ENCODE measurements around the gene MTF2.
"Not testable (repeated sequence)": the region's sequence is repeated elsewhere in the genome, so short reads cannot be mapped to it uniquely, and the experiment has no call there.

The MTF2 gene

GRCh38 chr1:93143136-93143535, 64.1 kb downstream of the MTF2 start:
- DNase-seq: peak; percentile 17

DNA sequence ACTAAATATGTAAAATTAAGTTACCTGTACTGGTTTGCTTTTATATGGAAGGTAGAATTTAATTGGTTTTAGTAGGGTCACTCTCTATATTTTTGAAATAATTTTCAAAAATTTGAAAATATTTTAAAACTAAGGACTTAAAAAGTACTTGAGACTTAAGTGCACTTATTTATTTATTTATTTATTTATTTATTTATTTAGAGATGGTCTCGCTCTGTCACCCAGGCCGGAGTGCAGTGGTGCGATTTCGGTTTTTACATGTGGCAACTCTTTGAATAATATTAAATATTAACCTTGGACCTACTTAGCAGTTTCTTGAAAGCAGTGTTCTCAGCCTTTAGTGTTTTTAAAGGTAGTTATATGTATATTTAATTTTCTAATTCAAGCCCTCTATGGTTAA, 64.7 kb downstream of the MTF2 start:
- DNase-seq: no peak

DNA sequence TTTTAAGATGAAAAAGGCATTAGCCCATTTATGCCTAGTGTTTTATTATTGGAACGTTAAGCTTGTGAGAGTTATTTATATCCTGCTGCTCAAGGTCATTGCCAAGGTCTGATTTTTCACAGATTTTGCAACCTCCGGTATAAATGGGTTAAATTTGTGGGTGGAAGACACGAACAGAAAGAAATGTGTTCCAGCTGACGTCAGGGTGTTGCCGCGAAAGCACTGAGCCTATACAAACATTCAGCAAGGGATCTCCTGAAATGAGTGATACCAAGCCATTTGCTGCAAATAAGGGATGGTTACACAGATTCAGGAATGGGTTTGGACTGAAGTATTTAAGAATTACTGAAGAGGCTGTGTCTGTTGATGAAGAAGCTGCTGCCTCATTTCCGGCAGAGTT, 68.9 kb downstream of the MTF2 start:
- DNase-seq: no peak

- no peak for DNase-seq
Observed at GRCh38 chr1:93150729-93151128, 71.6 kb downstream of the MTF2 start.

- DNase-seq: no peak
Observed at GRCh38 chr1:93151474-93151873, 72.4 kb downstream of the MTF2 start.

DNA sequence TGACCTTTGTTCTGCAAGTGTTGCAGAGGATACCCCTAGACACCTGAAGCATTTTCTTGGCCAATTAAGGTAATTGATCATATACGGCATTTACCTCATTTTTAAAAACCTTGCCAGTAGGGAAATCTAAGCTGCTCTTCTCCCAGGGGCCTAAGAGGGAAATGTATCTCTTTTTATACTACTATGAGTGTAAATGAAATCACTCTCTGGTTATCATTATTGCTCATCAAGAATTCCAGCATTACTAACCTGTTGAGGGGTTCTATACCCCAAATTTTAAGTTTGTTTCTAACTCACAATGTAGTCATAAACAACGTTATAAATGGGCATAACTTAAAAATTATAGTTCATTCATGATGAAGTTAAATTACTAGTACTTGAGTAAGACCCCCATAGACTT, 73.8 kb downstream of the MTF2 start:
- no peak for DNase-seq

DNA sequence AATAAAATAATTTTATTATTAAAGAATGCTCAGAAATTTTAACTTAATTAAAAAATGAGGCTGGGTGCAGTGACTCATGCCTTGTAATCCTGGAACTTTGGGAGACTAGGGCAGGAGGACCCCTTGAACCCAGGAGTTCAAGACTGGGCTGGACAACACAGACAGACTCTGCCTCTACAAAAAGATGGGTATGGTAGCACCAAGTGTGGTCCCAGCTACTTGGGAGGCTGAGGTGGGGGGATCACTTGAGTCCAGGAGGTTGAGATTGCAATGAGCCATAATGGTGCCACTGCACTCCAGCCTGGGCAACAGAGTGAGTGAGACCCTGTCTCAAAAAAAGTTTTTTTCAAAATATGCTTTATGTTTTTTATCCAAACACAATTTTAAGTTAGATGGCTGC, 75.8 kb downstream of the MTF2 start:
- DNase-seq: no peak

DNA sequence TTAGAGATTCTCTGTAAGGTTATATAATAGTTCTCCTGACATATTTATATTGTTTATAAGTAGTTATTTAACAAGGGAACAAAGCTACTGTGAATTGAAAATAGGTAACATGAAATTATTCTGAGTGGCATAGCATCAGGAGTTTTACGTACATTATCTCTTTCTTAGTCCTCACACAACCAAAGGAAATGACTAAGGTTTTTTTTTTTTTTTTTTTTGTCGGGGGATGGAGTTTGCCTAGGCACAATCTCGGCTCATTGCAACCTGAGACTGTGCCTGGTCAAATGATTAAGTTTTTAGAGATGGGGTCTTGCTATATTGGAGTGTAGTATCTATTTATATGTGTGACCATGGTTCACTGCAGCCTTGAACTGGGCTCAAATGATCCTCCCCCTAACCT, 76.3 kb downstream of the MTF2 start:
- peak; percentile 14 for DNase-seq

- DNase-seq: no peak
Observed at GRCh38 chr1:93159337-93159736, 80.3 kb downstream of the MTF2 start.

DNA sequence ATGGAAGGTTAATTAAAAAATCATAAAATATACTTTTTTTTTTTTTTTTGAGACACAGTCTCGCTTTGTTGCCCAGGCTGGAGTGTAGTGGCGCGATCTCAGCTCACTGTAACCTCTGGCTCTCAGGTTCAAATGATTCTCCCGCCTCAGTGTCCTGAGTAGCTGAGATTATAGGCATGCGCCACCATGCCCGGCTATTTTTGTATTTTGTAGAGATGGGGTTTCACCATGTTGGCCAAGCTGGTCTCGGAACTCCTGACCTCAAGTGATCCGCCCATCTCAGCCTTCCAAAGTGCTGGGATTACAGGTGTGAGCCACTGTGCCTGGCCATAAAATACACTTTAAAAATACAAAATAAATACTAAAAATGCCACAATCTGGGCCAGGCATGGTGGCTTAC, 84.2 kb downstream of the MTF2 start:
- not testable (repeated sequence) for DNase-seq

GRCh38 chr1:93164816-93165215, 85.7 kb downstream of the MTF2 start:
- no peak for DNase-seq

- not testable (repeated sequence) for DNase-seq
Observed at GRCh38 chr1:93165895-93166294, 86.8 kb downstream of the MTF2 start.

DNA sequence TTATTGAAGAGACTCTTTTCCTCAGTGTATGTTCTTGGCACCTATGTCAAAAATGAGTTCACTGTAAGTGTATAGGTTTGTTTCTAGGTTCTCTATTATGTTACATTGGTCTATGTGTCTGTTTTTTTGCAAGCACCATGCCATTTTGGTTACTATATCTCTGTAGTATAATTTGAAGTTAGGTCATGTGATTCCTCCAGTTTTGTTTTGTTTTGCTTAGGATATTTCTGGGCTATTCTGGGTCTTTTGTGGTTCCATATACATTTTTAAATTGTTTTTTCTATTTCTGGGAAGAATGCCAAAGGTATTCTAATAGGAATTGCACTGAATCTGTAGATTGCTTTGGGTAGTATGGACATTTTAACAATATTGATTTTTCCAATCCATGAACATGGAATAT, 87.9 kb downstream of the MTF2 start:
- no peak for DNase-seq

- DNase-seq: not testable (repeated sequence)
Observed at GRCh38 chr1:93170141-93170678, 91.1 kb downstream of the MTF2 start.

- DNase-seq: no peak
Observed at GRCh38 chr1:93171549-93172034, 92.5 kb downstream of the MTF2 start.

DNA sequence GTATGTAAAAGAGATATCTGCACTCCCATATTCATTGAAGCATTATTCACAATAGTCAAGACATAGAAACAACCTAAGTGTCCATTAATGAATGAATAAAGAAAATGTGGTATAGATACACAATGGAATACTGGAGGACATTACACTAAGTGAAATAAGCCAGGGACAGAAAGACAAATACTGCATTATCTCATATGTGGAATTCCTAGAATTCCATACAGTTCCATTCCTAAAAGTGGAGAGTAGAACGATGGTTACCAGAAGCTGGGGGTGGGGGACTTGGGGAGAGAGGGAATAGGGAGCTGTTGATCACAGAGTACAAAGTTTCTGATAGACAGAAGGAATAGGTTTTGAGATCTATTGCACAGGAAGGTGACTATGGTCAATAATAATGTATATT, 93.7 kb downstream of the MTF2 start:
- no peak for DNase-seq

DNA sequence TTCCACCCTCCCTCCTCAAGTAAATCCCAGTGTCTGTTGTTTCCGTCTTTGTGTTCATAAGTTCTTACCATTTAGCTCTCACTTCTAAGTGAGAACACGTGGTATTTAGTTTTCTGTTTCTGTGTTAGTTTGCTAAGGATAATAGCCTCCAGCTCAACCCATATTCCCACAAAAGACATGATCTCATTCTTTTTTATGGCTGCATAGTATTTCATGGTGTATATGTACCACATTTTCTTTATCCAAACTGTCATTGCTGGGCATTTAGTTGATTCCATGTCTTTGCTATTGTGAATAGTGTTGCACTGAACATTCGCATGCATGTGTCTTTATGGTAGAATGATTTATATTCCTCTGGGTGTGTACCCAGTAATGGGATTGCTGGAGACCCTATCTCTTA, 95.6 kb downstream of the MTF2 start:
- not testable (repeated sequence) for DNase-seq

GRCh38 chr1:93177991-93178390, 98.9 kb downstream of the MTF2 start:
- no peak for DNase-seq

DNA sequence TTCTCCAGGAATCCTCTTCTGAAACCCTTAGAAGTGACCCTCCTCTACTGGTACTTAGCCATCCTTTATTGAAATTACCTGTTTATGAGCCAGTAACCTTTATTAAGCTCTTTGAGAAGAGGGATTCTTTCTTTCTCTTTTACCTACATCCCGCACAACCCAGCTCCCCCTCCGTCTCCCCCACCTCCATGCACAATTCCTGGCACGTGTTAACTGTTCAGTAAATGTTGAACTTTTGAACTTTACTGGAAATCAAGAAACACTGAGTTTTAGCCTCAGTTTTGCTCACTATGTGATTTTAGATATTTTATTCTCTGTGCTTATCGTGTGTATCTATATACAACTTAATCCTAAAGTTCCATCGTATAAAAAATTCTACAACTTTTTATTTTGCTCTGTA, 99.3 kb downstream of the MTF2 start:
- no peak for DNase-seq

DNA sequence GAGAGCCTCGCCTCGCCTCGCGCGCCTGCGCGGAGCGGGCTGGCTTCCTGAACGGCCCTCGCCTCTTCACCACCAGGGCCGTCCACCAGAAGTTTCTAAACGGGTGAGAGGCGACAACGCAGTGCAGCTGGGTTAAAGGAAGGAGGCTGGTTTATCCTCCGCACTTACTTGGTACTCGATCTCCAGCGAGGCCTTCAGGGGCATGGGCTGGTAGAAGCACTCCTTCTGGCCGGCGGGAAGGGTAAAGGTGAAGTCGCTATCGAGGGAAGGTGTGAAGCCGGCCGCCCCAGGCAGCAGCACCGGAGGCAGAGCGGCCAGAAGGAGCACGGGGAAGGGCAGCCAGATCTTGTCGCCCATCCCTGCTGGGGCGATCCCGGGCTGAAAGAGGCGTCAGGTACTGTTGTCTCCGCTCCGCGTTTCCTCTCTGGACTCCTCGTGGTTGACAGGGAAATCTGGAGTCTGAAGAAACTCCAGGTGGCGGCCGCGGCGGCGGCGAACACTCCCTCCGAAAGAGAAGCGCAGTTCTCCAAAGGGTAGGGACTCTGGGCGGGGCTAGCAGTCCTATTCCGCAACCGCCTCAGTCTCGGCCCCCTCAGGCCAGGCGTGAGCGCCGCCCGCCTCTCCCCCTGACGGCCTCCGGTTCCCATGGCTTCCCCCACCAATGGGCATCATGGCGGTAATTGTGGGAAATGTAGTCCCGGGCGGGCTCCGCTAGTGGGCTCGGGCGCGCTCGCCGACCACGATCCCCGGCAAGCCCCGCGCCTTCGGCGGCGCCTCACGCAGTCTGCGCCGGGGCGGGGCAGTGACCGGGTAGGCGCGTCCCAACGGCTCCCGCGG, 101.0 kb downstream of the MTF2 start, which contains the start of gene TMED5:
TMED5 (minus strand) TSS at position 528 of the 837 bp plus-strand sequence; CDS start at position 357, 171 bp downstream.
- DNase-seq: peak; percentile 98

- DNase-seq: peak; percentile 76
Observed at GRCh38 chr1:93180723-93181613, 101.9 kb downstream of the MTF2 start, which contains the start of gene CCDC18. Gene CCDC18 (plus strand): TSS chr1:93180724. CDS start chr1:93183362, 2,638 bp downstream.

DNA sequence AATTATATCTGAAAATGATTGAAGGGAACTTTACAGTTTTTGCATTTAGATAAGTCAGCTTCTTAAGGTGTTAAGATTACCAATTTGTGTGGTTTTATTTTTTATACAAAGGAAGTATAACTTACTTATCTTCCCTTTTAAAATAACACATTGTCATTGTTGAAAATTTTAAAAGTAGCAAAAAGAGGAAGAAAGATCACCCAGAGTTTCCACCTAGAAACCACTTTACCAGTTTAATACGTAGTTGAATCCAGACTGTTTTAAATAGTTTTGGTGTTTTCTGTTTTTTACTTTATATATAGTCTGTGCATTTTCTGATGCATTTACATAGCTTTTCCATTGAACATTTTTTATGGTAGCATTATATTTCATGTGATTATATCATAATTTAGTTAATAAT, 107.6 kb downstream of the MTF2 start:
- peak; percentile 44 for DNase-seq
